Type B pancreatic cell (in vitro differentiated cells): ENCODE results near the gene KLRC3. TPM values are rescaled to one million over a fixed set of nuclear protein-coding genes. Genes with fewer than 3 reads are reported as not detected.
"Not testable (repeated sequence)": the region's sequence is repeated elsewhere in the genome, so short reads cannot be mapped to it uniquely, and the experiment has no call there.

Experiments used
- DNase-seq: peaks from one replicate; pipeline ENCODE4 v3.0.0; 2021; ENCODE audit warnings: mixed read lengths; ENCODE audit not compliant: unreplicated experiment; ENCODE audit errors: extremely low spot score
- H3K27ac Mint-ChIP-seq: 2 replicates; pipeline ENCODE4 v1.8.0; 2021; ENCODE audit warnings: mild to moderate bottlenecking, mixed read lengths
- H3K27me3 Mint-ChIP-seq: 2 replicates; pipeline ENCODE4 v1.8.0; 2021; ENCODE audit warnings: mixed read lengths
- H3K36me3 Mint-ChIP-seq: 2 replicates; pipeline ENCODE4 v1.8.0; 2021; ENCODE audit warnings: mixed read lengths
- H3K4me1 Mint-ChIP-seq: one replicate; pipeline ENCODE4 v1.8.0; 2021; ENCODE audit warnings: mixed read lengths; ENCODE audit not compliant: unreplicated experiment
- H3K4me3 Mint-ChIP-seq: 2 replicates; pipeline ENCODE4 v1.8.0; 2021; ENCODE audit warnings: mild to moderate bottlenecking, mixed read lengths
- H3K9me3 Mint-ChIP-seq: 2 replicates; pipeline ENCODE4 v1.8.0; 2021; ENCODE audit warnings: mixed read lengths
- total RNA-seq: library from RNA; stranded (reverse); gene quantifications from 2 replicates; pipeline ENCODE4 v1.2.1, GENCODE V29; 2021; ENCODE audit warnings: low replicate concordance
- TF ChIP-seq, protein P1 (sequence below): fragments of 200-600 bp; sonication (generic); conservative IDR thresholded peaks from 2 replicates; pipeline ENCODE4 v1.5.0; 2021; ENCODE audit warnings: antibody characterized with exemption, mild to moderate bottlenecking

The KLRC3 gene
- total RNA-seq, 1 donor from 2014 or later: not detected

DNA sequence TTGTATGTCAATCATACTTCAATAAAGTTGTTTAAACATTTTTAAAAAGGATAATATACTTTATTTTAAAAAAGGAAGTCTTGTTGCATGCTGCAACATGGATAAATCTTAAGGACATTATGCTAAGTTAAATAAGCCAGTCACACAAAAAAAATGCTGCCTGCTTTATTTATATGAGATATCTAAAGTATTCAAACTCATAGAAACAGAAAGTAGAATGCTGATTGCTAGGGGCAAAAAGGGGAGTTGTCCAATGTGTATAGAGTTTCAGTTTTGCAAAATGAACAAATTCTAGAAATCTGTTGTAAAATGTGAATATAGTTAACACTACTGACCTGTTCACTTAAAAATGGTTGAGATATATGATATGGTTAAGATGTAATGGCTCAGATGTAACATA lies 19.6 kb downstream of the KLRC3 start:
- no peak for DNase-seq
- no peak overlapping the region for H3K4me3 Mint-ChIP-seq
- H3K27me3 Mint-ChIP-seq: no peaks in the 10 kb centered on the region
- peaks cover 4% of the 10 kb centered on the region for H3K9me3 Mint-ChIP-seq
- H3K27ac Mint-ChIP-seq: no peak overlapping the region
- TF ChIP-seq, protein P1, sequence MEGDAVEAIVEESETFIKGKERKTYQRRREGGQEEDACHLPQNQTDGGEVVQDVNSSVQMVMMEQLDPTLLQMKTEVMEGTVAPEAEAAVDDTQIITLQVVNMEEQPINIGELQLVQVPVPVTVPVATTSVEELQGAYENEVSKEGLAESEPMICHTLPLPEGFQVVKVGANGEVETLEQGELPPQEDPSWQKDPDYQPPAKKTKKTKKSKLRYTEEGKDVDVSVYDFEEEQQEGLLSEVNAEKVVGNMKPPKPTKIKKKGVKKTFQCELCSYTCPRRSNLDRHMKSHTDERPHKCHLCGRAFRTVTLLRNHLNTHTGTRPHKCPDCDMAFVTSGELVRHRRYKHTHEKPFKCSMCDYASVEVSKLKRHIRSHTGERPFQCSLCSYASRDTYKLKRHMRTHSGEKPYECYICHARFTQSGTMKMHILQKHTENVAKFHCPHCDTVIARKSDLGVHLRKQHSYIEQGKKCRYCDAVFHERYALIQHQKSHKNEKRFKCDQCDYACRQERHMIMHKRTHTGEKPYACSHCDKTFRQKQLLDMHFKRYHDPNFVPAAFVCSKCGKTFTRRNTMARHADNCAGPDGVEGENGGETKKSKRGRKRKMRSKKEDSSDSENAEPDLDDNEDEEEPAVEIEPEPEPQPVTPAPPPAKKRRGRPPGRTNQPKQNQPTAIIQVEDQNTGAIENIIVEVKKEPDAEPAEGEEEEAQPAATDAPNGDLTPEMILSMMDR: no peak
- H3K36me3 Mint-ChIP-seq: no peaks in the 10 kb centered on the region
- no peaks in the 10 kb centered on the region for H3K4me1 Mint-ChIP-seq

DNA sequence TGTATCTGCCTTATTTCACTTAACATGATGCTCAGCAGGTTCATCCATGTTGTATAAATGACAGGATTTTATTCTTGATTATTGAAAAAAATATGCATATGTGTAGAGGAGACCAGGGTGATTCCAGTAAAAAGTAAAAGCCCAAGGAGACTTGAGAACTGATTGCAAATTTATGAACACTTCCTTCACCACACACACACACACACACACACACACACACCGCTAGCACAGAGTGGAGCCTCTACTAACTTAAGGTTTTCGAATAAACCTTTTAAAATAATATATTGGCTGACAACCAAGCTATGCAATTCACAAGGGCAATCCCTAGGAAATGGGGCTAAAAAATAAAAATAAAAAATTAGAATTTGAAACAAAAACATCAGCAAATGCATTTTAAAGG lies 22.2 kb downstream of the KLRC3 start:
- Mint-ChIP-seq H3K9me3 (peaks cover 8% of the 10 kb centered on the region), H3K4me1 (peaks cover 4% of the 10 kb centered on the region), H3K27me3 (no peaks in the 10 kb centered on the region)

DNA sequence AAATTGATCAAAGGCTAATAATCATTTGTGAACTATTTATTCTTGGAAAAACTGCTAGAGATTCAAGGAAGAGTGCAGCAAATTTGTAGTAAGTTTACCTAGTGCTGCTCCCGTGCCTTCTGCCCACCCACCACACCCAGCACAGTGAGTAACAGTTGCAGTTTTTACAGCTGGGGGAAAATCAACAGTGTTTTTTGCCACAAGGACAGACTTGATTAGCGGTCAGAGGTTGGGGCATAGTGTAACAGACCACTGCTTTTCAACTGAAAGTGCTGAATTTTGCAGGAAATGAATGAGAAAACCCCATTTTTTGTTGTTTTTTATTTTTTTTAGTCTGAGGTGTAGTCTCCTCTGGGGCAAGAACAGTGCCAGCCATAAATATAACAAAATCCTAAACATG lies 23.1 kb downstream of the KLRC3 start:
- peaks cover 8% of the 10 kb centered on the region for H3K9me3 Mint-ChIP-seq
- H3K27me3 Mint-ChIP-seq: no peaks in the 10 kb centered on the region
- no peak overlapping the region for H3K27ac Mint-ChIP-seq
- H3K4me1 Mint-ChIP-seq: peaks cover 4% of the 10 kb centered on the region
- DNase-seq: no peak
- TF ChIP-seq, protein P1: no peak
- H3K36me3 Mint-ChIP-seq: no peaks in the 10 kb centered on the region
- H3K4me3 Mint-ChIP-seq: no peak overlapping the region

More for the DNA sequence above, 22.2 kb downstream of the KLRC3 start:
- Mint-ChIP-seq H3K27ac (no peak overlapping the region), H3K4me3 (no peak overlapping the region), H3K36me3 (no peaks in the 10 kb centered on the region)
- DNase-seq: no peak
- TF ChIP-seq, protein P1: no peak

DNA sequence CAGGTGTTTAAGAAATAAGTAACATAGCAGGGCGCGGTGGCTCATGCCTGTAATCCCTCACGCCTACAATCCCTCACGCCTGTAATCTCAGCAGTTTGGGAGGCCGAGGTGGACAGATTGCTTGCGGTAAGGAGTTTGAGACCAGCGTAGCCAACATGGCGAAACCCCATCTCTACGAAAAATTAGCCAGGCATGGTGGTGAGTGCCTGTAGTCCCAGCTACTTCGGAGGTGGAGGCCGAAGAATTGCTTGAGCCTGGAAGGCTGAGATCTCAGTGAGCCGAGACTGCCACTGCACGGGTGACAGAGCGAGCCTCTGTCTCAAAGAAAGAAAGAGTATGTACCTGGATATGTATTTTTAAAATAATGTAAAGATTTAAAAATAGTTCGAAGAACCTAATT lies 24.2 kb downstream of the KLRC3 start:
- H3K4me1 Mint-ChIP-seq, DNase-seq, H3K27me3 Mint-ChIP-seq, H3K9me3 Mint-ChIP-seq, H3K4me3 Mint-ChIP-seq, H3K36me3 Mint-ChIP-seq, H3K27ac Mint-ChIP-seq: not testable (repeated sequence)

DNA sequence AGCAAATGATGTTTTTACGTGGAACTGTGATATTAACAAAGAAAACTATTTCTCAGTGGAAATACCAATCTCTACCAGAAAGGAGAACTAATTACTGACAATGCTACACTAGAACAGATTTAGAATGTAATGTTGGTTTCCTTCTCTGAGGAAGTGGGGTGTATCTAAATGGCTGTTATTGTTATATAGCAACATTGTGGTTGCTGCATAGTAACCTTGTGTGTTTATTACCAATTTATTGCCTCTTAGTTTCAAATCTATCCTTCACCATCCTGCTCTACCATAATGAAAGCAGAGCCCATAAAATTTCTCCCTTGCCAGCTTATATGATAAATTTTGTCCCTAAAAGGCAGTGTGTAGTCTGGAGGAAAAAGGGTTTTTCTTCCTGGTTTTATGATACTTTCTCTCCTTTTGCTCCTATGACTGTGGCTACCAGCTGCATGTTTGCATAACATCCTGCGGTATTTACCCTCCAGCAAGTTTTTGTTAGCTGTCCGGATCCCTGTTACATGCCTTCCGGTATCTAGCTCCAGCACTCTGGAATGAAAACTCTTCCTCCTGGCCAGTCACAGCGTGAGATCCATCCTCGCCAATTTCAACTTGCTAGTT lies 24.9 kb downstream of the KLRC3 start:
- Mint-ChIP-seq H3K36me3 (no peaks in the 10 kb centered on the region), H3K4me3 (peak overlapping the region; percentile 32), H3K27me3 (no peaks in the 10 kb centered on the region), H3K4me1 (peaks cover 4% of the 10 kb centered on the region), H3K27ac (peak overlapping the region; percentile 80), H3K9me3 (peaks cover 8% of the 10 kb centered on the region)
- TF ChIP-seq, protein P1: no peak
- DNase-seq: no peak

DNA sequence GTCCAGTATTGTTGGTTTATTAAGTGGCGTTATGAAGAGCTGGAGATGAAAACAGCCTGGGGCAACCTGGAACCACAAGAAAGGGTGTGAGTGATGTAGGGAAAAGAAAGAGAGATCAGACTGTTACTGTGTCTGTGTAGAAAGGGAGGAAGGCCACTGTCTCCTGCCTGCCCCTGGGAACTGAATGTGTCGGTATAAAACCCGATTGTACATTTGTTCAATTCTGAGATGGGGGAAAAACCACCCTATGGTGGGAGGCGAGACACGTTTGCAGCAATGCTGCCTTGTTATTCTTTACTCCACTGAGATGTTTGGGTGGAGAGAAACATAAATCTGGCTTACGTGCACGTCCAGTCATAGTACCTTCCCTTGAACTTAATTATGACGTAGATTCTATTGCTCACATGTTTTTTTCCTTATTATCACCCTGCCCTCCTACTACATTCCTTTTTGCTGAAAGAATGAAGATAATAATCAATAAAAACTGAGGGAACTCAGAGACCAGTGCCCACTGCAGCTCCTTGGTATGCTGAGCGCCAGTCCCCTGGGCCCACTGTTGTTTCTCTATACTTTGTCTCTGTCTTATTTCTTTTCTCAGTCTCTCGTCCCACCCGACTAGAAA lies 25.8 kb downstream of the KLRC3 start:
- H3K27ac Mint-ChIP-seq: peak overlapping the region; percentile 80

More for the DNA sequence above, 25.8 kb downstream of the KLRC3 start:
- not testable (repeated sequence) for DNase-seq, H3K4me1 Mint-ChIP-seq, H3K9me3 Mint-ChIP-seq, H3K27me3 Mint-ChIP-seq, H3K36me3 Mint-ChIP-seq, H3K4me3 Mint-ChIP-seq
